ENCODE measurements around the gene SLC4A2.

DNA sequence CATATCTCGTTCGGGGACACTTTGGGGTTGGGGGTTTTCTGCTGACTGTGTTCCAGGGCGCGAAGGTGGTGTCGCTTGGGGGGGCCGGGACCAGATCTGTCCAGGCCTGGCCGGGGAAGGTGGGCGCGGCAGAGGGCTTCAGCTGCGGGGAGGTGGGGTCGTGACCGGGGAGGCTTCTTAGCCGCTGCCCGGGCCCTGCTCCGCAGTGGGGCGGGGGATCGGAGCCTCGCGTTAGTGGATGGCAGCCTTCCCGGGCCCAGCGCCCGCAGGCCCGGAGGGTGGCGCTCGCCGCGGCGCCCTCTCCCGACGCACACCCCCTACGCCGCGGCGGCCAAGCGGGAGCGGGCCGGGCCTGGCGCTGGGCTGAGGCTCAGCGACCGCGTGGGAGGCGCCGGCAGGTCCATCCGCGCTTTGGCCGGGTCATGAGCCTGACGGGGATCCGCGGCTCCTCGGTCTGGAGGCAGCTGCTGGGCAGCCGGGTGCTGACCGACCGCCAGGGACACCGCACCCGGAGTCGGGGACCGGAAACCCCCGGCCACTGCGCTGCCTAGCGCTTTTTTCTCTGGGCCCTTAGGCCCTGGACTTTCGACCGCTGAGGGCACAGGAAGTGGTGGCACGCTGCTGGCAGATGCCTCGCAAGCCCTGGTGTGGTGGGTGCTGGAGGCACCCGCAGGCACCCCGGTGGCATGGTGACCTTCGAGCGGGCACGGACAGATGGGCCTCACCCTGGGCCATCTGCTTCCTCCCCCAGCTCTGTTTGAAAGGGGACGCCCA is 28.0 kb downstream of the SLC4A2 start:
- TF ChIP-seq, protein P1, sequence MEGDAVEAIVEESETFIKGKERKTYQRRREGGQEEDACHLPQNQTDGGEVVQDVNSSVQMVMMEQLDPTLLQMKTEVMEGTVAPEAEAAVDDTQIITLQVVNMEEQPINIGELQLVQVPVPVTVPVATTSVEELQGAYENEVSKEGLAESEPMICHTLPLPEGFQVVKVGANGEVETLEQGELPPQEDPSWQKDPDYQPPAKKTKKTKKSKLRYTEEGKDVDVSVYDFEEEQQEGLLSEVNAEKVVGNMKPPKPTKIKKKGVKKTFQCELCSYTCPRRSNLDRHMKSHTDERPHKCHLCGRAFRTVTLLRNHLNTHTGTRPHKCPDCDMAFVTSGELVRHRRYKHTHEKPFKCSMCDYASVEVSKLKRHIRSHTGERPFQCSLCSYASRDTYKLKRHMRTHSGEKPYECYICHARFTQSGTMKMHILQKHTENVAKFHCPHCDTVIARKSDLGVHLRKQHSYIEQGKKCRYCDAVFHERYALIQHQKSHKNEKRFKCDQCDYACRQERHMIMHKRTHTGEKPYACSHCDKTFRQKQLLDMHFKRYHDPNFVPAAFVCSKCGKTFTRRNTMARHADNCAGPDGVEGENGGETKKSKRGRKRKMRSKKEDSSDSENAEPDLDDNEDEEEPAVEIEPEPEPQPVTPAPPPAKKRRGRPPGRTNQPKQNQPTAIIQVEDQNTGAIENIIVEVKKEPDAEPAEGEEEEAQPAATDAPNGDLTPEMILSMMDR (conservative IDR thresholded peaks at IDR 0.05; ENCODE audit: low read length) = no peak
- no peak; the same call in none of the 2 replicates for TF ChIP-seq EZH2phosphoT487 (IDR thresholded peaks at IDR 0.05; ENCODE audit: borderline replicate concordance, low read depth, low read length)

Measured in OCI-LY7 (cell line).